ENCODE measurements around the gene VTI1B.
"Not testable (repeated sequence)": the region's sequence is repeated elsewhere in the genome, so short reads cannot be mapped to it uniquely, and the experiment has no call there.

Gene VTI1B

GRCh38 chr14:67619446-67620216, 54.8 kb downstream of the VTI1B start, which contains the start of gene ARG2:
TSS of gene ARG2 (plus strand) at chr14:67619920. CDS start at chr14:67619978, 58 bp downstream.
- H3K27me3 ChIP-seq (ENCODE audit: control insufficient read depth in 5 of 5, insufficient read depth in 4 of 5, low read length in 5 of 5) = no peaks in the 10 kb centered on the region
- peaks cover 0 to 32% (median 24%) of the 10 kb centered on the region in 5 donors for H3K4me1 ChIP-seq (ENCODE audit: control insufficient read depth in 5 of 5, insufficient read depth in 5 of 5, low read length in 5 of 5)
- no peaks in the 10 kb centered on the region for H3K9me3 ChIP-seq (ENCODE audit: control insufficient read depth in 5 of 5, low read length in 5 of 5)
- no peaks in the 10 kb centered on the region for H3K36me3 ChIP-seq (ENCODE audit: control insufficient read depth in 5 of 5, insufficient read depth in 5 of 5, low read length in 5 of 5)
- no peak within 1 kb of the TSS for H3K27ac ChIP-seq (ENCODE audit: low read depth, low read length)
- H3K9ac ChIP-seq (ENCODE audit: low read length in 5 of 5) = peak within 1 kb of the TSS in 4 of 5 donors; percentile 64 to 84 (median 69)
- peak within 1 kb of the TSS; percentile 69 to 82 (median 74) for H3K4me3 ChIP-seq (ENCODE audit: low read depth in 1 of 5, low read length in 5 of 5)

GRCh38 chr14:67618617-67619063, 55.8 kb downstream of the VTI1B start:
- Histone ChIP-seq H3K4me1 (ENCODE audit: control insufficient read depth in 5 of 5, insufficient read depth in 5 of 5, low read length in 5 of 5) (peaks cover 0 to 32% (median 24%) of the 10 kb centered on the region in 5 donors), H3K36me3 (ENCODE audit: control insufficient read depth in 5 of 5, insufficient read depth in 5 of 5, low read length in 5 of 5) (no peaks in the 10 kb centered on the region), H3K9ac (ENCODE audit: low read length in 5 of 5) (peak overlapping the region in 1 of 5 donors; percentile 84), H3K27me3 (ENCODE audit: control insufficient read depth in 5 of 5, insufficient read depth in 4 of 5, low read length in 5 of 5) (no peaks in the 10 kb centered on the region), H3K4me3 (ENCODE audit: low read depth in 1 of 5, low read length in 5 of 5) (peak overlapping the region in 1 of 5 donors; percentile 48), H3K9me3 (ENCODE audit: control insufficient read depth in 5 of 5, low read length in 5 of 5) (no peaks in the 10 kb centered on the region), H3K27ac (ENCODE audit: low read depth, low read length) (no peak overlapping the region)

GRCh38 chr14:67610491-67610890, 63.9 kb downstream of the VTI1B start:
- Histone ChIP-seq H3K9me3 (ENCODE audit: control insufficient read depth in 5 of 5, low read length in 5 of 5) (no peaks in the 10 kb centered on the region), H3K36me3 (ENCODE audit: control insufficient read depth in 5 of 5, insufficient read depth in 5 of 5, low read length in 5 of 5) (no peaks in the 10 kb centered on the region), H3K4me1 (ENCODE audit: control insufficient read depth in 5 of 5, insufficient read depth in 5 of 5, low read length in 5 of 5) (no peaks in the 10 kb centered on the region), H3K4me3 (ENCODE audit: low read depth in 1 of 5, low read length in 5 of 5) (no peak overlapping the region), H3K27ac (ENCODE audit: low read depth, low read length) (no peak overlapping the region), H3K9ac (ENCODE audit: low read length in 5 of 5) (no peak overlapping the region), H3K27me3 (ENCODE audit: control insufficient read depth in 5 of 5, insufficient read depth in 4 of 5, low read length in 5 of 5) (peaks cover 0 to 4% (median 0%) of the 10 kb centered on the region in 5 donors)

- H3K9ac ChIP-seq (ENCODE audit: low read length in 5 of 5) = no peak overlapping the region
- no peaks in the 10 kb centered on the region for H3K4me1 ChIP-seq (ENCODE audit: control insufficient read depth in 5 of 5, insufficient read depth in 5 of 5, low read length in 5 of 5)
- no peaks in the 10 kb centered on the region for H3K9me3 ChIP-seq (ENCODE audit: control insufficient read depth in 5 of 5, low read length in 5 of 5)
- H3K27me3 ChIP-seq (ENCODE audit: control insufficient read depth in 5 of 5, insufficient read depth in 4 of 5, low read length in 5 of 5) = peaks cover 0 to 4% (median 0%) of the 10 kb centered on the region in 5 donors
- no peak overlapping the region for H3K4me3 ChIP-seq (ENCODE audit: low read depth in 1 of 5, low read length in 5 of 5)
- H3K36me3 ChIP-seq (ENCODE audit: control insufficient read depth in 5 of 5, insufficient read depth in 5 of 5, low read length in 5 of 5) = no peaks in the 10 kb centered on the region
- H3K27ac ChIP-seq (ENCODE audit: low read depth, low read length) = no peak overlapping the region
Measured at GRCh38 chr14:67609642-67610310, 64.7 kb downstream of the VTI1B start.

GRCh38 chr14:67607646-67608045, 66.8 kb downstream of the VTI1B start:
- H3K27ac ChIP-seq (ENCODE audit: low read depth, low read length) = no peak overlapping the region
- H3K4me3 ChIP-seq (ENCODE audit: low read depth in 1 of 5, low read length in 5 of 5) = no peak overlapping the region
- no peaks in the 10 kb centered on the region for H3K4me1 ChIP-seq (ENCODE audit: control insufficient read depth in 5 of 5, insufficient read depth in 5 of 5, low read length in 5 of 5)
- H3K9ac ChIP-seq (ENCODE audit: low read length in 5 of 5) = no peak overlapping the region
- H3K9me3 ChIP-seq (ENCODE audit: control insufficient read depth in 5 of 5, low read length in 5 of 5) = no peaks in the 10 kb centered on the region
- peaks cover 0 to 4% (median 0%) of the 10 kb centered on the region in 5 donors for H3K27me3 ChIP-seq (ENCODE audit: control insufficient read depth in 5 of 5, insufficient read depth in 4 of 5, low read length in 5 of 5)
- no peaks in the 10 kb centered on the region for H3K36me3 ChIP-seq (ENCODE audit: control insufficient read depth in 5 of 5, insufficient read depth in 5 of 5, low read length in 5 of 5)

- H3K4me3 ChIP-seq (ENCODE audit: low read depth in 1 of 5, low read length in 5 of 5) = no peak overlapping the region
- H3K27me3 ChIP-seq (ENCODE audit: control insufficient read depth in 5 of 5, insufficient read depth in 4 of 5, low read length in 5 of 5) = no peaks in the 10 kb centered on the region
- H3K4me1 ChIP-seq (ENCODE audit: control insufficient read depth in 5 of 5, insufficient read depth in 5 of 5, low read length in 5 of 5) = peaks cover 2 to 19% (median 14%) of the 10 kb centered on the region in 5 donors
- no peak overlapping the region for H3K27ac ChIP-seq (ENCODE audit: low read depth, low read length)
- H3K9me3 ChIP-seq (ENCODE audit: control insufficient read depth in 5 of 5, low read length in 5 of 5) = no peaks in the 10 kb centered on the region
- no peak overlapping the region for H3K9ac ChIP-seq (ENCODE audit: low read length in 5 of 5)
- H3K36me3 ChIP-seq (ENCODE audit: control insufficient read depth in 5 of 5, insufficient read depth in 5 of 5, low read length in 5 of 5) = no peaks in the 10 kb centered on the region
Measured at GRCh38 chr14:67602995-67603545, 71.4 kb downstream of the VTI1B start.

GRCh38 chr14:67602076-67602475, 72.4 kb downstream of the VTI1B start:
- Histone ChIP-seq H3K27me3 (ENCODE audit: control insufficient read depth in 5 of 5, insufficient read depth in 4 of 5, low read length in 5 of 5) (no peaks in the 10 kb centered on the region), H3K9ac (ENCODE audit: low read length in 5 of 5) (no peak overlapping the region), H3K36me3 (ENCODE audit: control insufficient read depth in 5 of 5, insufficient read depth in 5 of 5, low read length in 5 of 5) (no peaks in the 10 kb centered on the region), H3K27ac (ENCODE audit: low read depth, low read length) (no peak overlapping the region), H3K4me1 (ENCODE audit: control insufficient read depth in 5 of 5, insufficient read depth in 5 of 5, low read length in 5 of 5) (peaks cover 2 to 19% (median 14%) of the 10 kb centered on the region in 5 donors), H3K4me3 (ENCODE audit: low read depth in 1 of 5, low read length in 5 of 5) (no peak overlapping the region), H3K9me3 (ENCODE audit: control insufficient read depth in 5 of 5, low read length in 5 of 5) (no peaks in the 10 kb centered on the region)

- peak overlapping the region in 3 of 5 donors; percentile 40 to 93 (median 88) for H3K9ac ChIP-seq (ENCODE audit: low read length in 5 of 5)
- peaks cover 2 to 19% (median 14%) of the 10 kb centered on the region in 5 donors for H3K4me1 ChIP-seq (ENCODE audit: control insufficient read depth in 5 of 5, insufficient read depth in 5 of 5, low read length in 5 of 5)
- H3K27ac ChIP-seq (ENCODE audit: low read depth, low read length) = peak overlapping the region; percentile 51
- H3K36me3 ChIP-seq (ENCODE audit: control insufficient read depth in 5 of 5, insufficient read depth in 5 of 5, low read length in 5 of 5); H3K9me3 ChIP-seq (ENCODE audit: control insufficient read depth in 5 of 5, low read length in 5 of 5); H3K27me3 ChIP-seq (ENCODE audit: control insufficient read depth in 5 of 5, insufficient read depth in 4 of 5, low read length in 5 of 5): not testable (repeated sequence)
- peak overlapping the region; percentile 70 to 94 (median 91) for H3K4me3 ChIP-seq (ENCODE audit: low read depth in 1 of 5, low read length in 5 of 5)
Measured at GRCh38 chr14:67600562-67600974, 73.9 kb downstream of the VTI1B start.

GRCh38 chr14:67599698-67600561, 74.5 kb downstream of the VTI1B start, which contains the start of gene PIGH:
TSS of gene PIGH (minus strand) at chr14:67600268. CDS start at chr14:67600203, 65 bp downstream.
- H3K36me3 ChIP-seq (ENCODE audit: control insufficient read depth in 5 of 5, insufficient read depth in 5 of 5, low read length in 5 of 5) = no peaks in the 10 kb centered on the region
- peaks cover 2 to 19% (median 14%) of the 10 kb centered on the region in 5 donors for H3K4me1 ChIP-seq (ENCODE audit: control insufficient read depth in 5 of 5, insufficient read depth in 5 of 5, low read length in 5 of 5)
- H3K4me3 ChIP-seq (ENCODE audit: low read depth in 1 of 5, low read length in 5 of 5) = peak within 1 kb of the TSS; percentile 87 to 94 (median 91)
- H3K27ac ChIP-seq (ENCODE audit: low read depth, low read length) = peak within 1 kb of the TSS; percentile 51
- H3K9me3 ChIP-seq (ENCODE audit: control insufficient read depth in 5 of 5, low read length in 5 of 5) = no peaks in the 10 kb centered on the region
- no peaks in the 10 kb centered on the region for H3K27me3 ChIP-seq (ENCODE audit: control insufficient read depth in 5 of 5, insufficient read depth in 4 of 5, low read length in 5 of 5)
- peak within 1 kb of the TSS; percentile 84 to 93 (median 88) for H3K9ac ChIP-seq (ENCODE audit: low read length in 5 of 5)
